Gastroesophageal sphincter (tissue), 3 donors: ENCODE measurements around the gene SLC22A5.

Source experiments
- CTCF ChIP-seq, 4 experiments: fragments of 200-600 bp in 2 of 4; fragments of 450-650 bp in 2 of 4; sonication (generic) in 1 of 4; IDR thresholded peaks; one replicate each; pipeline ENCODE4 v1.5.1; 2017 to 2019; ENCODE audit warnings: antibody characterized with exemption in 4 of 4, mild to moderate bottlenecking in 2 of 4, moderate library complexity in 2 of 4
- EP300 ChIP-seq: sonication (generic); formaldehyde crosslinking; IDR thresholded peaks from one replicate; pipeline ENCODE4 v1.6.1; 2017; ENCODE audit warnings: antibody characterized with exemption, mild to moderate bottlenecking
- POLR2A ChIP-seq, 2 donors: fragments of 450-650 bp; IDR thresholded peaks; one replicate each; pipeline ENCODE4 v1.6.1; 2017; ENCODE audit warnings: antibody characterized with exemption in 2 of 2, mild to moderate bottlenecking in 2 of 2, moderate library complexity in 1 of 2
- POLR2AphosphoS5 ChIP-seq: sonication (generic); formaldehyde crosslinking; IDR thresholded peaks from one replicate; pipeline ENCODE4 v1.6.1; 2017; ENCODE audit warnings: antibody characterized with exemption

DNA sequence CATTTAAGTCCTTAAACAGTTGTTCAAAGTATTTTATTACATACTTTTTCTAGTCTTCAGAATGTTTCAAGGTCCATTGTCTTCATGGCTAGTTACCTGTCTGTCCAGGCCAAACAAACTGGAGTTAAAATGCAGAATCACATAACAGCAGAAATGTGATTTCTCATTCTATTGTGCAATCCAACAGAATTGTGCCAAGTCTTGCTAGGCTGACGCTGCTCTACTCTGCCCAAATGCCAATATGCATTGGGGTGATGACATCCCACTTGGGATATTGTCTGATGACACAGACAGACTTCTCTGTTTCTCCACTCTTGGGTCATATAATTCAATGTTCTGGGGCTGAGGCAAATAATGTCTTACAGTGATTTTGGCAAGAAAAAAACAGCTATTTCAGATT, 5.2 kb upstream of the SLC22A5 start:
- TF ChIP-seq CTCF (IDR thresholded peaks at IDR 0.05) (no peak), POLR2A (IDR thresholded peaks at IDR 0.05) (no peak), POLR2AphosphoS5 (peak; percentile 70), EP300 (no peak)
